Measurements from ENCODE around the gene NT5C2.

GRCh38 chr10:103145046-103145445 lies 48.0 kb downstream of the NT5C2 start:
- TF ChIP-seq SPI1 (IDR thresholded peaks at IDR 0.05; ENCODE audit: low read depth, low read length) (no peak), POLR2AphosphoS5 (IDR thresholded peaks at IDR 0.05; ENCODE audit: low read depth, low read length) (no peak), POLR2A (IDR thresholded peaks at IDR 0.05; ENCODE audit: low read depth, low read length) (no peak), POU2F2 (IDR thresholded peaks at IDR 0.05; ENCODE audit: low read depth, low read length) (no peak)
